Upper lobe of right lung (tissue), 1 donor: ENCODE results near the gene FXYD6. TPM values are rescaled to one million over a fixed set of nuclear protein-coding genes. Genes with fewer than 3 reads are reported as not detected.
A peak's percentile ranks its signal among the peaks of the same experiment; 100 is the strongest.

Experiments
- ATAC-seq: fragments of 200-7000 bp; cut with Tn5 transposase; one replicate; pipeline ENCODE4 v1.9.1; 2020; ENCODE audit warnings: mild to moderate bottlenecking, moderate library complexity
- DNase-seq: peaks from one replicate; pipeline ENCODE4 v3.0.0-alpha.2; 2020
- H3K27ac ChIP-seq: fragments of 200-600 bp; one replicate; pipeline ENCODE4 v1.8.0; 2022
- H3K27me3 ChIP-seq: fragments of 200-600 bp; one replicate; pipeline ENCODE4 v1.8.0; 2022; ENCODE audit warnings: mild to moderate bottlenecking
- H3K36me3 ChIP-seq: fragments of 200-600 bp; one replicate; pipeline ENCODE4 v1.8.0; 2022
- H3K4me1 ChIP-seq: fragments of 200-600 bp; one replicate; pipeline ENCODE4 v1.8.0; 2022
- H3K4me3 ChIP-seq: fragments of 200-600 bp; one replicate; pipeline ENCODE4 v1.8.0; 2022; ENCODE audit warnings: mild to moderate bottlenecking
- H3K9me3 ChIP-seq: fragments of 200-600 bp; one replicate; pipeline ENCODE4 v1.8.0; 2022
- CTCF ChIP-seq: fragments of 200-600 bp; IDR thresholded peaks from one replicate; pipeline ENCODE4 v1.8.0; 2022; ENCODE audit warnings: antibody characterized with exemption
- intact Hi-C: fragments of 100-400 bp; cut with DNase I; formaldehyde crosslinking; loops from one replicate; pipeline ENCODE4 v1.11.0; 2022
- total RNA-seq: library from RNA; stranded (reverse); fragmentation: NEBNext Ultra II Directional; extraction: Animal tissue kit (Norgen Biotek cat#: 25700); gene quantifications from one replicate; pipeline ENCODE4 v1.2.1, GENCODE V29; 2021
- donor health status: DM: no; HTN: yes; CAD: no; lungs with severe emphysema.

FXYD6 gene
- total RNA-seq, 1 donor from 2014 or later: 59.0 TPM

GRCh38 chr11:117838901-117839300, 37.6 kb downstream of the FXYD6 start:
- H3K27ac ChIP-seq: no peak overlapping the region

GRCh38 chr11:117837791-117838190, 38.7 kb downstream of the FXYD6 start:
- DNase-seq (peak; percentile 58), ATAC-seq (no peak)
- H3K27ac ChIP-seq: no peak overlapping the region

More at GRCh38 chr11:117838901-117839300, 37.6 kb downstream of the FXYD6 start:
- ATAC-seq: no peak
- H3K9me3 ChIP-seq: no peaks in the 10 kb centered on the region
- no peak overlapping the region for H3K4me3 ChIP-seq
- no peak for TF ChIP-seq CTCF
- no peaks in the 10 kb centered on the region for H3K36me3 ChIP-seq
- intact Hi-C loops: no loop called here
- no peaks in the 10 kb centered on the region for H3K27me3 ChIP-seq
- peak; percentile 17 for DNase-seq
- H3K4me1 ChIP-seq: peaks cover 3% of the 10 kb centered on the region

GRCh38 chr11:117837070-117837776, 39.2 kb downstream of the FXYD6 start:
- Histone ChIP-seq H3K4me3 (no peak overlapping the region), H3K27ac (no peak overlapping the region), H3K36me3 (no peaks in the 10 kb centered on the region), H3K27me3 (no peaks in the 10 kb centered on the region), H3K4me1 (no peaks in the 10 kb centered on the region), H3K9me3 (no peaks in the 10 kb centered on the region)
- DNase-seq (peak; percentile 39), ATAC-seq (no peak)
- intact Hi-C loops: no loop called here
- TF ChIP-seq CTCF: no peak

More at GRCh38 chr11:117837791-117838190, 38.7 kb downstream of the FXYD6 start:
- intact Hi-C loops: no loop called here
- H3K36me3 ChIP-seq: no peaks in the 10 kb centered on the region
- no peak overlapping the region for H3K4me3 ChIP-seq
- H3K9me3 ChIP-seq: no peaks in the 10 kb centered on the region
- H3K27me3 ChIP-seq: no peaks in the 10 kb centered on the region
- no peak for TF ChIP-seq CTCF
- H3K4me1 ChIP-seq: no peaks in the 10 kb centered on the region

GRCh38 chr11:117836077-117836960, 40.1 kb downstream of the FXYD6 start:
- no peaks in the 10 kb centered on the region for H3K4me1 ChIP-seq
- peak; percentile 63 for DNase-seq
- no peak for TF ChIP-seq CTCF
- no peaks in the 10 kb centered on the region for H3K9me3 ChIP-seq
- H3K27me3 ChIP-seq: no peaks in the 10 kb centered on the region
- no peak overlapping the region for H3K27ac ChIP-seq
- no peaks in the 10 kb centered on the region for H3K36me3 ChIP-seq
- ATAC-seq: peak; percentile 38
- intact Hi-C loops: no loop called here
- H3K4me3 ChIP-seq: no peak overlapping the region

GRCh38 chr11:117835576-117835975, 40.9 kb downstream of the FXYD6 start:
- Histone ChIP-seq H3K4me1 (peaks cover under 1% of the 10 kb centered on the region), H3K36me3 (no peaks in the 10 kb centered on the region), H3K9me3 (no peaks in the 10 kb centered on the region), H3K27me3 (no peaks in the 10 kb centered on the region), H3K4me3 (no peak overlapping the region), H3K27ac (no peak overlapping the region)
- DNase-seq (peak; percentile 34), ATAC-seq (no peak)
- intact Hi-C loops: no loop called here
- TF ChIP-seq CTCF: no peak
